UCSD-AML1 (cell line): ENCODE measurements around the gene KLK3.
"Not testable (repeated sequence)": the region's sequence is repeated elsewhere in the genome, so short reads cannot be mapped to it uniquely, and the experiment has no call there.

Experiments used
- DNase-seq: peaks from one replicate; lab custom pipeline; 2025; ENCODE audit not compliant: unreplicated experiment; lab: John Stamatoyannopoulos, UW

Gene KLK3

DNA sequence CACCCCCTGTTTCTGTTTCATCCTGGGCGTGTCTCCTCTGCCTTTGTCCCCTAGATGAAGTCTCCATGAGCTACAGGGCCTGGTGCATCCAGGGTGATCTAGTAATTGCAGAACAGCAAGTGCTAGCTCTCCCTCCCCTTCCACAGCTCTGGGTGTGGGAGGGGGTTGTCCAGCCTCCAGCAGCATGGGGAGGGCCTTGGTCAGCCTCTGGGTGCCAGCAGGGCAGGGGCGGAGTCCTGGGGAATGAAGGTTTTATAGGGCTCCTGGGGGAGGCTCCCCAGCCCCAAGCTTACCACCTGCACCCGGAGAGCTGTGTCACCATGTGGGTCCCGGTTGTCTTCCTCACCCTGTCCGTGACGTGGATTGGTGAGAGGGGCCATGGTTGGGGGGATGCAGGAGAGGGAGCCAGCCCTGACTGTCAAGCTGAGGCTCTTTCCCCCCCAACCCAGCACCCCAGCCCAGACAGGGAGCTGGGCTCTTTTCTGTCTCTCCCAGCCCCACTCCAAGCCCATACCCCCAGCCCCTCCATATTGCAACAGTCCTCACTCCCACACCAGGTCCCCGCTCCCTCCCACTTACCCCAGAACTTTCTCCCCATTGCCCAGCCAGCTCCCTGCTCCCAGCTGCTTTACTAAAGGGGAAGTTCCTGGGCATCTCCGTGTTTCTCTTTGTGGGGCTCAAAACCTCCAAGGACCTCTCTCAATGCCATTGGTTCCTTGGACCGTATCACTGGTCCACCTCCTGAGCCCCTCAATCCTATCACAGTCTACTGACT, at the start of gene KLK3:
Gene KLK3 (plus strand): TSS at position 280 of the 775 bp plus-strand sequence. CDS start 41 bp downstream, at position 321.
- DNase-seq: no peak

- no peak for DNase-seq
Measured at GRCh38 chr19:50808856-50809255, 45.9 kb upstream of the KLK3 start.

DNA sequence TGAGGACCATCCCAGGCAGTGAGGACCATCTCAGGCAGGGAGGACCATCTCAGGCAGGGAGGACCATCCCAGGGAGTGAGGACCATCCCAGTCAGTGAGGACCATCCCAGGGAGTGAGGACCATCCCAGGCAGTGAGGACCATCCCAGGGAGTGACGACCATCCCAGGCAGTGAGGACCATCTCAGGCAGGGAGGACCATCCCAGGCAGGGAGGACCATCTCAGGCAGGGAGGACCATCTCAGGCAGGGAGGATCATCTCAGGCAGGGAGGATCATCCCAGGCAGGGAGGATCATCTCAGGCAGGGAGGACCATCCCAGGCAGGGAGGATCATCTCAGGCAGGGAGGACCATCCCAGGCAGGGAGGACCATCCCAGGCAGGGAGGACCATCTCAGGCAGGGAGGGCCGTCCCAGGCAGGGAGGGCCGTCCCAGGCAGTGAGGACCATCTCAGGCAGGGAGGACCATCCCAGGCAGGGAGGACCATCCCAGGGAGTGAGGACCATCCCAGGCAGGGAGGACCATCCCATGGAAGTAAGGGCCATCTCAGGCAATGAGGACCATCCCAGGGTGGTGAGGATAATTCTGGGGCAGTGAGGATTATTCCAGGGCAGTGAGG, 43.0 kb upstream of the KLK3 start:
- not testable (repeated sequence) for DNase-seq

- no peak for DNase-seq
Measured at GRCh38 chr19:50812474-50812873, 42.2 kb upstream of the KLK3 start.

GRCh38 chr19:50814883-50815282, 39.8 kb upstream of the KLK3 start:
- no peak for DNase-seq

DNA sequence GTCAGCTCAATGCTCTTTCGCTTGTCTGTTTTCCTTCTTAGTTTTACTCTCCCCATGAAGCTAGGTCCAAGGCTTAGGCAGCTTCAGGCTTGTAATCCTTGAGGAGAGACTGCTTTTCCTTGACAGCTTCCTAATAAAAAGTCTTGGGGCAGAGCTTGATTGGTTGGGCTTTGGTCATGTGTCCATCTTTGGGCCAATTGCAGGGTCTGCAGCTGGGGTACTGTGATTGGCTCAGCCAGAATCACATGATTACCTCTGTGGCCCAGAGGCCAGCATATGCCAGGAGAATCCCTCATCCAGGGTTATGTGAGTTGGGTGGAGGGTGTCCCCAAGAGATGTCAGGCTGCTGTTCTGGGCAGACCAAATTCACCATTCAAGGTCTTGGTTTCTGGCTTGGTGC, 39.3 kb upstream of the KLK3 start:
- no peak for DNase-seq

DNA sequence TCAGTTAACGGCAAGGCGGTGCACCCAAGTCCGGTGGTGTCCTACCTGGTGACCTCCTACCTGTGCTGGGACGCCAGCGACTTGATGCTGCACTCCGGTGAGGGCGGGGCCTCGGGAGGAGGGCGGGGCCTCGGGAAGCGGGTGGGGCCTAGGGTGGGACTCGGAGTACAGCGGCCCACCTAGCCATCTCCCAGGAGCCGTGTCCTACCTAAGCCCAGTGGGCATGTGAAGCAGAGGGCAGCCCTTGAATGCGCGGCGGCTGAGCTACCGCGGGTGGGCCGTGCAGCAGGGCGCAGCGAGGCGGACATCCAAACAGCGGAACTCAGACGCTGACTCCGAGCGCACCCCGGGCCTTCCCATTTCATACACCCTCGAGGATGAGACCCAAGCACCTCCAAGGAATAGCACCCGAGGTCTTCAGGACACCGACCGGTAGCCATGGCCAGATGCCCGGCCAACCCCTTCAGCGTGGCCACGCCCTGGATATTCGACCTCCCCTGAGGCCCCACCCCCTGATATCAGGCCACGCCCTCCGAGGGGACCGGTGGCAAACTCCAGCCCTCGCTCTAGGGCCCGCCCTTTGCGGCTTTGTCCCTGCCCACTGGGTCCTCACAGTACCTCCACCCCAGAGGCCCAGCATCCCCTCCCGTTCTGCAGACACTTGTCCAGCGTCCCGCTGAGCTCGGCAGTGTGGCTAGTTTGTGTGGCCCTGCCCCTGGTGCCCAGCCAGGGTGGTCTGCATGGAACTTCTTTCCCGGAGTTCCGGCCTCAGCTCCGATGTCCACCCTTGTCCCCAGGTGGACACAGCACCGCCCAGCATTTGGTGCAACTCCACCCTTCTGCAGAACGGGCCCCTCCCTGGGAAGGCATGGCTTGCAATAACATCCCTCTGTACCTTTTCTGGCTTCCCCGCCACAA, 36.5 kb upstream of the KLK3 start:
- DNase-seq: no peak

GRCh38 chr19:50818859-50819472, 35.7 kb upstream of the KLK3 start:
- no peak for DNase-seq

DNA sequence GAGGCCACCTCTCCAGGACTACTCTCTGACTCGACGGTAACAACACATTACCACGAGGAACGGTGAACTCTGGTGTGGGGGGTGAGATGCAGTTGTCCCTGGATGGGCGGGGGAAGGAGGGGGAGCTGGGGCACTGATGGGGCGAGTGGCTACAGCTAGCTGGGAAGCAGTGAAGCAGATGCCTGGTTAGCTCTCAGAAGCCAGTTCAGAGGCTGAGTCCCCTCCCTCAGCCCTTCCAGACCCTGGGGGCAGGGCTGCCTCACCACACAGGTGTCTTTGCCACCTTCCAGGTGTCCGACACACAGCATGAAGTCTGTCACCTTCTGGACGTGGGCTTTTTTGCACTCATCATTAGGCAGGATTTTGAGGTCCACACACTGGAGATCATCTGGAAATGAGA, 35.1 kb upstream of the KLK3 start:
- DNase-seq: no peak

DNA sequence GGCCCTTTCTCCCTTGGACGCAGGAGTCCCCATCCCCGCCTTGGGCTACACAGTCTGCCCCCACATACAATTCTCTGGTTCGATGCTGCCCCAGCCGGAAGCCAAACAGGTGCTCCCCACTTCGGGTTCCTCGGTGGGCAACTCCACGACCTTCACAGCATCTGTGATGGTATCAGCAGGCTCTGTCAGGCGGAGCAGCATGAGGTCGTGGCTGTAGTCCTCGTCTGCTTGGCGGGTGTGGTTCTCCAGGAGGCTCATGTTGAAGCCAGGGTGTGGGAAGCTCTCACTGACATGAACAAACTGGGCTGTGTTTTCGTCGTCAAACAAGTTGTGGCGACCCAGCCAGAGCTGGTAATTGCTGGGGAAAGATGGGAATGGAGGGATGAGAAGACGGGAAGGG, 34.6 kb upstream of the KLK3 start:
- DNase-seq: no peak

DNA sequence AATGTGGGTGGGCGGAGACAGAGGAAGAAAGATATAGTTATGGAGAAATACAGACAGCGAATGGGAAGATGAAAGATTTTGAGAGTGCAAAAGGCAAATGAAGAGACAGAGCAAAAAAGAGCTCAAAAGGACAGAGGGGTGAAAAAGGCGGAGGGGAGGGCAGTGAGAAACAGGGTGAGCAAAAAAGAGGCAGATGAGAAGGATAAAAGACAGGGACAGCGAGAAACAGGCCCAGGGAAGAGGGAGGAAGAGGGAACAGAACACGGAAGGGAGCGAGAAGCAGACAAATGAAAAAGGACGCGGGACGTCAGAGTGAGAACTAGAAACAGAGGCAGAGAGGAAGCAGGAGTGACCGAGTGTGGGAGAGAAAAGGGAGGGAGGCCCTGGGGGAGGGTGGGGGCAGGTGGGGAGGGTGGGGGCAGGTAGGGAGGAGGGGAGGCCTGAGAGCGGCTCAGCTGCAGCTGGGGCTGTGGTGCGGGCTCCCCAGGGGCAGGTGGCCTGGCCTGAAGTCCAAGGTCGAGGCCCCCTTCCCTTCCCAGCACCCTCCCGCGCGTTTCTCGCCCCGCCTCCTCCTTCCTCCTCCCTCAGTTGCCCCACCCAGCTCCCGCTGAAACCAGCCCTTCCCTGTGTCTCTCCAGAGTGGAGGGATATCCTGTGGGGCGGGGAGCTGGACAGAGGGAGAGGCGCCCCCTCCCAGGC, 34.0 kb upstream of the KLK3 start:
- DNase-seq: peak; percentile 28

GRCh38 chr19:50821248-50821612, 33.5 kb upstream of the KLK3 start:
- no peak for DNase-seq

- DNase-seq: no peak
Measured at GRCh38 chr19:50821622-50822021, 33.1 kb upstream of the KLK3 start.

DNA sequence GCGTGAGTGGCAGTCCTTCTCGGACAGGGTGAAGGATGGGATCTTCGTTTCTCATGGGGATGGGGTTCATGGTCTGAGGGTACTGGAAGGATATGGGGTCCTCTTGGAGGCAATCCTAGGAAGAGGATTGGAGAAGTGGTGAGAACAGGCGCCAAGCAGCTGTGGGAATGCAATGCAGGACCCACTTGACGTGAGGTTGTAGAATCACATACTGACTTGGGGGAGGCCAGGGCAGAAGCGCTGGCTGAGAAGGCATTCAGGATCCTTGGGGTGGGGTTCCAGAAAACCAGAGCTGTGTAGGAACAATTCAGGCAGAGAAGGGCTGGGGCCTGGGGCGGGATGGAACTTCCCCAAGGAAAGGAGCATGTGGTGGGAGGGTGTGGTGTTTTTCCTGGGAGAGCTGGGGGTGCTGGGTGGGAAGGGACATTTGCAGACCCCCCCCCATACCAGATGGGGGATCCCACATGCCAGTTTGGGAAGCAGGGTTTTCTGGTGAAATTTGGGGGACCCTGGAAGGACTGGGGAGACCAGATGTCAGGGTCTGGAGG, 32.0 kb upstream of the KLK3 start:
- no peak for DNase-seq

GRCh38 chr19:50823389-50824042, 31.2 kb upstream of the KLK3 start, which contains the start of gene KLK1:
Gene KLK1 (minus strand): TSS chr19:50823787. CDS start chr19:50823748, 39 bp downstream.
- no peak for DNase-seq

- DNase-seq: no peak
Measured at GRCh38 chr19:50826492-50827240, 28.0 kb upstream of the KLK3 start.

- no peak for DNase-seq
Measured at GRCh38 chr19:50827476-50827875, 27.2 kb upstream of the KLK3 start.

- no peak for DNase-seq
Measured at GRCh38 chr19:50829801-50830200, 24.9 kb upstream of the KLK3 start.
